Left lobe of liver (tissue), 1 donor: ENCODE data around the gene TGIF1. TPM values are rescaled to one million over a fixed set of nuclear protein-coding genes. Genes with fewer than 3 reads are reported as not detected.

Source experiments
- total RNA-seq: library from RNA; stranded (reverse); gene quantifications from one replicate; pipeline ENCODE4 v1.2.1, GENCODE V29; 2021
- donor health status: DM: no; HTN: yes; CAD: no.

Gene TGIF1
- total RNA-seq, 1 donor from 2014 or later: 14.1 TPM

Other genes starting within 250 kb of the TGIF1 start
- gene MYOM1, start 230.2 kb upstream of the TGIF1 start, total RNA-seq: 4.9 TPM
- gene MYL12A, start 202.4 kb upstream of the TGIF1 start, total RNA-seq: 85.5 TPM
- gene MYL12B, start 188.0 kb upstream of the TGIF1 start, total RNA-seq: 90.4 TPM